Epithelial cell of esophagus (primary cell): Measurements from ENCODE around the gene KCNT2.

Source experiments
- DNase-seq: peaks from one replicate; pipeline ENCODE4 v3.0.0; 2010; ENCODE audit warnings: low read depth
- H3K4me3 ChIP-seq: 2 replicates; pipeline ENCODE4 v1.5.1; 2011; ENCODE audit warnings: mild to moderate bottlenecking, low read length, control low read depth
- TF ChIP-seq, protein P1 (sequence below): IDR thresholded peaks from 2 replicates; pipeline ENCODE4 v1.5.1; 2011; ENCODE audit warnings: low read depth, mild to moderate bottlenecking, low read length, control low read depth, inconsistent platforms; ENCODE audit not compliant: insufficient read depth; ENCODE audit errors: missing control alignments

Gene KCNT2

GRCh38 chr1:196501760-196502428, 106.3 kb downstream of the KCNT2 start:
- DNase-seq, result peak; percentile 80
- TF ChIP-seq, protein P1, sequence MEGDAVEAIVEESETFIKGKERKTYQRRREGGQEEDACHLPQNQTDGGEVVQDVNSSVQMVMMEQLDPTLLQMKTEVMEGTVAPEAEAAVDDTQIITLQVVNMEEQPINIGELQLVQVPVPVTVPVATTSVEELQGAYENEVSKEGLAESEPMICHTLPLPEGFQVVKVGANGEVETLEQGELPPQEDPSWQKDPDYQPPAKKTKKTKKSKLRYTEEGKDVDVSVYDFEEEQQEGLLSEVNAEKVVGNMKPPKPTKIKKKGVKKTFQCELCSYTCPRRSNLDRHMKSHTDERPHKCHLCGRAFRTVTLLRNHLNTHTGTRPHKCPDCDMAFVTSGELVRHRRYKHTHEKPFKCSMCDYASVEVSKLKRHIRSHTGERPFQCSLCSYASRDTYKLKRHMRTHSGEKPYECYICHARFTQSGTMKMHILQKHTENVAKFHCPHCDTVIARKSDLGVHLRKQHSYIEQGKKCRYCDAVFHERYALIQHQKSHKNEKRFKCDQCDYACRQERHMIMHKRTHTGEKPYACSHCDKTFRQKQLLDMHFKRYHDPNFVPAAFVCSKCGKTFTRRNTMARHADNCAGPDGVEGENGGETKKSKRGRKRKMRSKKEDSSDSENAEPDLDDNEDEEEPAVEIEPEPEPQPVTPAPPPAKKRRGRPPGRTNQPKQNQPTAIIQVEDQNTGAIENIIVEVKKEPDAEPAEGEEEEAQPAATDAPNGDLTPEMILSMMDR, result no peak
- no peak overlapping the region for H3K4me3 ChIP-seq

DNA sequence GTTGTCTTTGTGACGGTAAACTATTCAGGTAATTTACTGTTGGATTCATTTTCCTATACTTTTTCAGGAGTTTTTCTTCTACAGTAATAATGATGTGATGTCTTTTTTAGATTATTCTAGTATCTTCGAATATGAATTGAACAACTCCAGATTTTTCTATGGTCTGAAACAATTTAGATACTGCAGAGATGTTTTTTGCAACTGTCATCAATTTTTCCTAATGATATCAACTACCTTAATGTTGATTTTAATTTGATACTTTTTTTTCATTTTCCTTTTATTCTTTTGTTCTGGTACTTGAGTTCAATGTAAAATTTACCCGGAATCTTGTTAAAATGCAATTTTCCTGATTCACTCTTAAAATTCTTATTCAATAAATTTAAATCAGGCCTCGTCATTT, 110.4 kb downstream of the KCNT2 start:
- TF ChIP-seq, protein P1, result no peak
- DNase-seq, result no peak
- H3K4me3 ChIP-seq, result no peak overlapping the region

DNA sequence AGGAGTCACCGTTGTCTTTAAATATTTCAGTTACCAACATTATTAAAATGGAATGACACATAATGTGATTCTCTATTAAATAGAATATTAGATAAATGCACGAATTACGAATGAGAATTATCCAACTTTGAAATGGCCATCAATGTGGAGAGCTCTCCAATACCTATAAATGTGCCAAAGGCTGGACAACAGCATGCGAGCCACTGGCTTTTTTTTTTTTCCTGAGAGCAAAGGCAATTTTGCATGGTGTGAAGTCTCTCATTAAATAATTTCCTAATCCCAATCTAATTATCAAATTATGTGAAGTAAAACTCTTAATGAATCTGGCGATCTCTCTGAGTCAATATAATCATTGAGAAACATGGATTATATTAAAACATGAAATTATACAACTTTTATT, 113.5 kb downstream of the KCNT2 start:
- TF ChIP-seq, protein P1, result no peak
- no peak overlapping the region for H3K4me3 ChIP-seq
- DNase-seq, result no peak

- no peak overlapping the region for H3K4me3 ChIP-seq
- TF ChIP-seq, protein P1, result no peak
- DNase-seq, result no peak
Observed at GRCh38 chr1:196493881-196494280, 114.4 kb downstream of the KCNT2 start.

GRCh38 chr1:196488579-196488978, 119.7 kb downstream of the KCNT2 start:
- TF ChIP-seq, protein P1, result no peak
- DNase-seq, result no peak
- no peak overlapping the region for H3K4me3 ChIP-seq

DNA sequence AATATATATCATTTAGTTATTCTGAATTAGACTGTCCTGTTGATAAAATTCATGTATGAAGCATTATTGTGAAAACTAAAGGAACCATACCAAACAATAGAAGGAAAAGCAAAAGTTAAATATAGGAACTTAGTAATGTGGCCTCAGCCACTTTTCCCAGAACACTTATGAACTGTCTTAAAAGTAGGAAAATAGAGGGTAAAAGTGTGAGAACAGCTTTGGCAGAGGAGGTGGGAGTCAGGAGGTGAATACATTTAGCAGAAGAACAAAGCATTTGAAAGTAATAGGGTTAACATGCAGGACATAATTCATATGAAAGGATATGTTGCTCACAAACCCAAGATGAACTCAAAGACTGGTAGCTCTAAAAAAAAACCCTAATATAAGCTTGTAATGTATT, 121.9 kb downstream of the KCNT2 start:
- TF ChIP-seq, protein P1, result no peak
- DNase-seq, result no peak
- H3K4me3 ChIP-seq, result no peak overlapping the region

DNA sequence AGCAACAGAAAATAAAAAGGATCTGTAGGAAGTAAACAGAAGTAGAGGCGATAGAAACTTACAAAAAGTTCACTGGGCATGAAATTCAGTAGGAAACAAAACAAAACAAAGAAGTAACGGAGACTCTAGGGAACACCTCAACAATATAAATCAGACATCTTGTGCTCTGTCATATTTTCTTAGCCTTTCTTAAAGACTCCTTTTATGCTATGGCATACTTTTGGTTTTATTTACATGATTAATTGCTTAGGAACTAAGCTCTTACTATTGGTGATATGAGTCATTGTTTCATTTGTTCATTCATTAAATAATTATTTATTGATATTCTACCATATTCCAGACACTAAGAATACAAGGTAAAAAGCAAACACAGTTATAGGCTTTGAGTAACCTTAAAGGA, 126.6 kb downstream of the KCNT2 start:
- peak; percentile 23 for DNase-seq
- TF ChIP-seq, protein P1, result no peak
- H3K4me3 ChIP-seq, result no peak overlapping the region
